ENCODE data around the gene RFX5. TPM values are rescaled to one million over a fixed set of nuclear protein-coding genes. Genes with fewer than 3 reads are reported as not detected.

Gene RFX5
- total and polyA plus RNA-seq, 9 of the 15 experiments (the other 6 are each of a cell fraction or from before 2014, with no cell fraction given), result 3.8 to 48.2 (median 32.2) TPM

DNA sequence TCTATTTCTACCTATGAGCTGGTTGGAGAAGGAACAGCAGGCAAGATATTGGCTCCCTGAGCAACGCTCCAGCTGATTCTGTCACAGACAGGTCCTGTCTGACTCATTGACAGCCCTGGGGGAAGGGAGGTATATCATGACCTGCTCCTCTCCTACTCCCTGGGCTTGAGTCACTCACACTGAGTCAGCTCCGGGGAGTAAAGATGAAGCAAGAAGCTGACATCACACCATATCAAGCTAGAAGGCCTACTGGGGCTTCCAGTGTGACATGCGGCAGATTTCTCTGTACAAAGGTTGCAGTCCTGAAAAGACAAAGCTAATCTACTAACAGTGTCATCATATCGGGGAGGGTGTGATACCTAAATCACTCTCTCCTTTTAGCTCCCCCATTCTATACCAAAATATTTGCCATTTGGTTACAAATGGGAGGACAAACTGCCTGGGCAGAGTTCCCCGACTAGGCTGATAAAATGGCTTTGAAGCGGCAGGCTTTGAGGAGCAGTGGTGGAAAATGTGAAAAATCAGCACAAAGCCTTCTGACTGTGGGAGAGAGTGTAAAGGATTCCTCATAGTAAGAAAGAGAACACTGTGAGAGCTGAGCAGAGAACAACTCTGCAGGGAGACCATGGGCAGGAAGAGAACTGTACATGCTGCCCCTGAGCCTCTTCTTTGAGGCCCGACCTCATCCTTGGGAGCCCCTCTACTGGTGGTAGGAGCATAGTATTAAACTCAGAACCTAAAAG lies 35.3 kb downstream of the RFX5 start (continued):
- TF ChIP-seq LARP7 (IDR thresholded peaks at IDR 0.05) (no peak), LCOR (CRISPR knock-in tag; IDR thresholded peaks at IDR 0.05) (no peak), ATF1 (CRISPR knock-in tag; IDR thresholded peaks at IDR 0.05) (no peak), ATF1 (tag; IDR thresholded peaks at IDR 0.05) (peak; percentile 92), TRIM24 (IDR thresholded peaks at IDR 0.05) (peak; percentile 88 to 93), ZNF79 (CRISPR knock-in tag; IDR thresholded peaks at IDR 0.05; ENCODE audit: low read depth) (no peak), GATAD2B (IDR thresholded peaks at IDR 0.05; ENCODE audit: borderline replicate concordance) (no peak), ZSCAN29 (IDR thresholded peaks at IDR 0.05) (no peak), TCF7 (IDR thresholded peaks at IDR 0.05; ENCODE audit: borderline replicate concordance) (no peak), CEBPZ (IDR thresholded peaks at IDR 0.05; ENCODE audit: borderline replicate concordance, low read depth, low read length) (no peak), ZNF224 (CRISPR knock-in tag; IDR thresholded peaks at IDR 0.05) (no peak), ZNF444 (CRISPR knock-in tag; IDR thresholded peaks at IDR 0.05) (no peak), ZNF140 (CRISPR knock-in tag; IDR thresholded peaks at IDR 0.05) (no peak), DPF2 (IDR thresholded peaks at IDR 0.05) (peak; percentile 98), HNRNPLL (IDR thresholded peaks at IDR 0.05; ENCODE audit: low read depth, low read length, poor library complexity, severe bottlenecking) (no peak), TCFL5 (CRISPR knock-in tag; conservative IDR thresholded peaks at IDR 0.05) (no peak), RUNX1 (IDR thresholded peaks at IDR 0.05; ENCODE audit: low read depth) (no peak), PYGO2 (tag; IDR thresholded peaks at IDR 0.05) (peak; percentile 61), TAF1 (IDR thresholded peaks at IDR 0.05; ENCODE audit: control insufficient read depth, extremely low read depth, insufficient read depth, low read length, severe bottlenecking) (peak; percentile 30), ATF7 (IDR thresholded peaks at IDR 0.05) (peak; percentile 99), SP2 (IDR thresholded peaks at IDR 0.05; ENCODE audit: extremely low read depth, low read depth, low read length, poor library complexity, severe bottlenecking) (no peak), ZNF561 (CRISPR knock-in tag; conservative IDR thresholded peaks at IDR 0.05) (no peak), ZNF507 (tag; conservative IDR thresholded peaks at IDR 0.05) (no peak)
- TF ChIP-seq, protein P1, sequence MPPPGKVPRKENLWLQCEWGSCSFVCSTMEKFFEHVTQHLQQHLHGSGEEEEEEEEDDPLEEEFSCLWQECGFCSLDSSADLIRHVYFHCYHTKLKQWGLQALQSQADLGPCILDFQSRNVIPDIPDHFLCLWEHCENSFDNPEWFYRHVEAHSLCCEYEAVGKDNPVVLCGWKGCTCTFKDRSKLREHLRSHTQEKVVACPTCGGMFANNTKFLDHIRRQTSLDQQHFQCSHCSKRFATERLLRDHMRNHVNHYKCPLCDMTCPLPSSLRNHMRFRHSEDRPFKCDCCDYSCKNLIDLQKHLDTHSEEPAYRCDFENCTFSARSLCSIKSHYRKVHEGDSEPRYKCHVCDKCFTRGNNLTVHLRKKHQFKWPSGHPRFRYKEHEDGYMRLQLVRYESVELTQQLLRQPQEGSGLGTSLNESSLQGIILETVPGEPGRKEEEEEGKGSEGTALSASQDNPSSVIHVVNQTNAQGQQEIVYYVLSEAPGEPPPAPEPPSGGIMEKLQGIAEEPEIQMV (tag; conservative IDR thresholded peaks at IDR 0.05; ENCODE audit: low read depth), result peak; percentile 69; the same call in 1 of the 2 replicates
- TF ChIP-seq, protein P2, sequence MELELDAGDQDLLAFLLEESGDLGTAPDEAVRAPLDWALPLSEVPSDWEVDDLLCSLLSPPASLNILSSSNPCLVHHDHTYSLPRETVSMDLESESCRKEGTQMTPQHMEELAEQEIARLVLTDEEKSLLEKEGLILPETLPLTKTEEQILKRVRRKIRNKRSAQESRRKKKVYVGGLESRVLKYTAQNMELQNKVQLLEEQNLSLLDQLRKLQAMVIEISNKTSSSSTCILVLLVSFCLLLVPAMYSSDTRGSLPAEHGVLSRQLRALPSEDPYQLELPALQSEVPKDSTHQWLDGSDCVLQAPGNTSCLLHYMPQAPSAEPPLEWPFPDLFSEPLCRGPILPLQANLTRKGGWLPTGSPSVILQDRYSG (tag; conservative IDR thresholded peaks at IDR 0.05; ENCODE audit: low read depth), result peak; percentile 88; the same call in 1 of the 2 replicates

Data from K562 (cell line).